HG03432 (cell line): ENCODE results near the gene SECISBP2L.
A peak's percentile ranks its signal among the peaks of the same experiment; 100 is the strongest.

Source experiments
- ATAC-seq: cut with Tn5 transposase; IDR thresholded peaks from one replicate; pipeline ENCODE4 v1.9.1; 2021; ENCODE audit warnings: mild to moderate bottlenecking, moderate library complexity; ENCODE audit not compliant: unreplicated experiment

Gene SECISBP2L

DNA sequence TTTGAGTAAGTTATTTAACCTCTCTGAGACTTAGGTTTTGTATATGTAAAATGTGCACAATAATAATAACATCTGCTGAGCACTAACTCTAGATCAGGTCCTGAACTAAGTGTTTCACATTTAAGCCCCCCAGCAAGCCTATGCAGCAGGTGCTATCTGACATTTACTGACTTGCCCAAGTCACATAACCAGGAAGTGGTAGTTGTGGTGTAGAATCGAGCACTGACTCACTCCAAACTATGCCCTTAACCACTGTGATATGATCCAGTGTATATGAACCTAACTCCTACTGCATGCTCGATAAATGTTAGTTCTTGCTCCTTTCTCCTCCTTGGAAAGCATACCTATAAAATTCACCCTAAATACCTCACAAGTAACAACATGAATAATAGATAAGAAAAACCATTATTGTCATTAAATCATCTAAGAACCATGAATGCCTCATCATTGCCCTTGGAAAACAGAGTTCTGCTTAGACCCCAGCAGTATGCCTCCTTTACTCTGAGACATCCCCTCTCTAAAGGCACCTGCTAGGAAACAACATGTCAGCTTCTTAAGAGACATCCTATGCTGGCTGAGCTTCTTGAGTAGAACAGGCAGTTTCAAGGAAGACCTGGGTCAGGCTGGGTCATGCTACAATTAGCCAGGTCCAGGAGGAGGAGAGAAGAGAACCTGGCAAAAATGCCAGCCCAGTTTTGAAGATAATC, 79.5 kb downstream of the SECISBP2L start:
- ATAC-seq = peak; percentile 77

DNA sequence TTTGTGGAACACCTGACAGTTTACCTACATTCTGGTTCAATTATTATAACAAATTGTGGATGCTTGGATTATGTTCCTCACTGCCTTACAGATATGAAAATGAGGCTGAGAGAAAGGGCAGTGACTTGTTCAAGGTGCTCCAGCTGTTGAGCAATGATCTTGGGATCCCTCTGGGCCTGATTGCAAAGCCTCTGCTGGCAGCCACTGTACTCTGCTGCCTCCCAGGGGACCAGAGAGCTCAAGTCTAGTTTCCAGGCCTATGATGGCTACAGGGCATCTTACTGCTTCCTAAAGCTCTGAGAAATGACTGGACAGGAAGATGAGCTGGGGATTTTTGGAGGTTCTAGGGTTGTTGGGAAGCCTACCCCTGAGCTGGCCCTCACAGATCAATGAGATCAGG, 80.3 kb downstream of the SECISBP2L start:
- ATAC-seq = peak; percentile 72

DNA sequence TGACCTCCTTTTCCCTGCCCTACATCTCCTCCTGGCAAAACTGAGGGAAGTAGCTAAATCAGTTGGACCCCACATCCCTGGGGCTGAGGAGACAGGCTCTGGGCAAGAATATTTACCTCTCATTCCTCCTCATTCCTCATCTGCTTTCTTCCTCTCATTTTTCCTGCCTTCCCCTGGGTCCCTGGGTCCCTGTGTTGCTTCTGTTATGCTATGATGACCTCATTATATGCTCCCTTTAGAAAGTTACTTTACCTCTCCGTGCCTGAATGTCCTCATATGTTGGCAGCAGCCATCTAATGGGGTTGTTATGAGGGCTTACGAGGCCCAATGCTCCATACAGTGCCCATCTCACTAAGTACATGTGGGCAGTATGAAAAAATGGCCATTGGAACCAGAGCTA, 81.3 kb downstream of the SECISBP2L start:
- ATAC-seq = no peak

DNA sequence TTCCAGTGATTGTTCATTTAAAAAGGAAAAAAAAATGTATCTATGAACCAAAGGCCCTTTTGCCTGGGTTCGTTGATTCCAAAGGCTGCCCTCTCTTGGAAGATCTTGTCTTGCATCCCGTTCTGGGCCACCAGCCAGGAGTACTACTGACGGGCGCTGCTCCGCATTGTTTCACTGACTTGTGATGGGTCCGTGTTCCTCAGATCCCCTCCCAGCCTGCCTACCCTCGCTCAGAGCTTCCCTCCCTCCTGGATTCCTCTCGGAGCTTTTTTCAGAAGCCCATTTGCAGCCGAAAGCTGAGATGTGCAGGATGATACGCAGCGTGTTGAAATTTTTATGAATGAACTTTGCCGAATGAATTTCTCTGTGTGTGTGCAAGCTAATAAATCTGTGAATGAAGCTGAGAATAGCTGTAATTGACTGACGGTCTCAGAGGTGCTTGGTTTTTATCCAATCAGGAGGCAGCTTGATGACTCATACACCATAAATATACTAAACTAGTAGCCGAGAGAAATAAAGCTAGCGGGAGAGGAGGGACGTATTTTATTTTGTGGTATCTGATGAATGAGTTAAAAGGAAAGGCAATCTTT, 82.6 kb downstream of the SECISBP2L start, which contains the start of gene SHC4:
TSS of gene SHC4 (minus strand) at position 396 of the 590 bp plus-strand sequence. CDS start 904 bp downstream, outside the sequence.
- ATAC-seq = peak; percentile 44

DNA sequence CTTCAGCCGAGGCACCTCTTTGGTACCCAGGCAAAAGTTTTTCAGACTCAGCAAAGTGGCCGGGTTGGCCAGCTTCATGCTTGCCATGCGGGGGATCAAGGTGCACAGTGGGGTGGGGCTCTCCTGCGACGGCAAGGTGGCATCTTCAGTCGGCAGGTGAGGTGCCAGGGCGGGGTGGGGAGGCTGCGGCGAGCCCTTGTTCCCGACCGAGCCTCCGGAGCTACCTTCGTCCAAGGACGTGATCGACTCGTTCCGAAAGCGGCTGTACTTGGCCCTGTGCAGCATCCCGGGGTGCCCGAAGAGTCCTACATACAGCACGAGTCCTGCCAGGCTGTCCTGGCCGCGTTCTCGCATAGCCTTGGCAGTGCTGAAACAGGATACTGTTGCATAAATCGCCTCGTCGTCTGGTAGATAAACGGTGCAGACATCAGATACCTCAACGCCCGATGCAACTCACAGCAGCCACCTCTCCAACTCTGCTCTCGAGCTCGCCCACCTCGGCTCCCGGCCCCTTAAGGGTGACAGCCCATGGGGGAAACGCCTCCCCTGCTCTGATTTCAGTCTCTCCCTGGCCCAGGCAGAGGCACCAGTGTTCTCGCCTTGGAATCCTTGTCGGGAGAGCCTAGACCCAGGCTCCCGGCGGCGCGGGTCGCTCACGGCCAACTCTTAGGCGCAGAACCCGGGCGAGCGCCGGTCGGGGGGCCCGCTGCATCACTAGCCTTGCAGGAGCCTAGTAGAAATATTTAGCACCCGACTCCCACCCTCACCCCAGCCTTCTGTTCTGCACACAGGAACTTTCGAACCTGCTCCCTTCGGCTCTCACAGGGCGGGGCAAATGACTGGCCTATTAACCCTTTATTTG, 83.4 kb downstream of the SECISBP2L start:
- no peak for ATAC-seq

DNA sequence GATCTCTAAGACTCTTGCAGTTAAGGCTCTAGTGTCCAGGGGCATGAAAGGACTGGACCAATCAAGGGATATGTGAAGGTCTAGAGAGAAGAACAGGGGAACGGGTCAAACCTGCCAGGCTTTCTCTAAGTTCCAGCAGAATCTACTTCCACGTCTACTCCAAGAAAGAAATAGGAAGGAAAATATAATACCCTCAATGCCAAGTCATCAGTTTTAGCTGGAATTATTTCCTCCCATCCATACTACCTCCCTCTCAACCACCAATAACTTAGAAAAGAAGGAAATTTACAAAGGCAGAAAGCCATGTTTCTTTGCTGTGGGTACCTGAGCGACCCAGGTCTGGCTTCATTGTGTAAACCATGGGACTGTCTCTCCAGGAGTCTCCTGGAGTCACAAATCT, 90.3 kb downstream of the SECISBP2L start:
- ATAC-seq = no peak

DNA sequence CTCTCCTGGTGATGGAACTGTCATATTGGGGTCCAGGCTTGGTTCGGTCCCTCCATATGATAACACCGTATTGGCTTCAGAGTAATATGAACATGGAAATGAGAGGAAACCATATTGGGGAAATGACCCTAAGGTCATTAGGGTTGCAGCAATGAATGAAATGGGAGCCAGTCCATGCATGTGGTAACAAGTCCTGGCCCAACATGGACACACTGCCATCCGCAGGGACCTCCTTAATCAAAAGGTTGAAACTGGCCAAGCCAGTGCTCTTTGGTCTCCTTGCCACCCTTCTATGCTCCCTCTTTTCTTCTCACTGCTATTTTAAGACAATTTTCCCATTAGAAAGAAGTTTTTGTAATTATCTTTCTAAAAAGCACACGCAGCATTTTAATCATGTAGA, 90.9 kb downstream of the SECISBP2L start:
- ATAC-seq = no peak

DNA sequence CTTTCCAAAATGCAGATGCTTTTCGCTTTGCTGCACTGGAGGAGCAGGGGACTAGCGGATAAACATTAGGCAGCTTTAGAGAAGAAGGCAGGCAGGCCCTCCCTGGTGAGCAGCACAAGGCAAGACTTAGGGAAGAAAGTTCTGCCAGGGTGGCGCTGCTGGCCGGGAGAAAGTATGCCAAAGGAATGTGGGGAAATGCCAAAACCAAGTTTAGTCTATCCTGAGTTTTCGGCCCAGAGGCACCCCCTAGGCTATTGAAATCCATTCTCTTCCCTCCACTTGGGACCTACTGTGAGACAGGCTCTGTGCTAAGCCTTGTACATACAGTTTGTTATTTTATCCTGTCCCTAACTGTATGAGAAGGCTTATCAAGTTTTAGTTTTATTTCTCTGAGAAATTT, 91.7 kb downstream of the SECISBP2L start:
- ATAC-seq = no peak

DNA sequence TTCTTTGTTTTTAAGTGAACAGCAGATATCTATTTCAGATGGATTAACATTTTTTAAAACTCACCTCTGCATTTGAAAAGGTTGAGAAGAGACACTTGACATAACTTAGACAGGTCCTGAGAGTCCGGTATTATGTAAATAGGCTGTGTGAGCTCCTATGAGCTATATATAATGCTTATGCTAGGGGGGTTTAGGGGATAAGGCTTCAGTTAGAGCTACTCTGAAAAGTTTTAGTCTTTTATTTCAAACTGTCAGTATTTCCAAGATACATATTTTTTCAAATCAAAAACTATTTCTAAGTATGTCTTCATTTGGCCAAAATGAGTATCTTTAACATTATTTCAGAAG, 99.4 kb downstream of the SECISBP2L start:
- no peak for ATAC-seq

DNA sequence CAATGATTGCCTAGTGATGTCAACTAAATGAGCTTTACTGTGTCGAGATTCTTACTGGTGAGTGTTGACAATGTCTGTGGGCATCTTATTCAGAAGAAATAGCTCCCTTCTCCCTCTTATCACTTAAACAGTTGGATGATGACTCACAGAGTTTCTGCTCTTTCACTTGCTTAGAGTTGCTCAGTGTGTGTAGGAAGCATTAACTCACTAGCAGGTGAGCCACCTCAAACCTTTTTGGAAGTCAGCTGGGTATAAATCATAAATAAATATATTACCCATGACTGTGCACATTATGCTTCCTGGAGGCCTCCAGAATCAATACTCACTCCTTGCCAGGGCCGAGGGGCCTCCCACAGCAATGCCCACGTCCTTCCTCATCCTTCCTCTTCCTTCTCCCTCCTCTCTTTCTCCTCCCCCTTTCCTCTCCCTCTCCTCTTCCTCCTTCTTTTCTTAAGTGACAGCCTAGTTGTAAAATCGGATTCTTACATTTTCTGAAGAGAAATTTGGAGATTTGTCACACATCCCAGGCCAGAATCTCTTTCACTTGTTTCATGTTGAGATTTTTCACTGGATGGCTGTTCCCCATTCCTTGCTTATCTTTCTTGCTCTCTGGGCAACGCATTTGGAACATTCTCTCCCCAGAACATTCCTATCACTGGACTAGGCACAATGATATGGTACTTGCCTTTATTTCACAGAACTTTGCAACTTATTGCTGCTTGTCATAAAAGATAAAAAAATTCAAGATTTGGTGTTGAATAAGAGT, 100.0 kb downstream of the SECISBP2L start:
- peak; percentile 61 for ATAC-seq

DNA sequence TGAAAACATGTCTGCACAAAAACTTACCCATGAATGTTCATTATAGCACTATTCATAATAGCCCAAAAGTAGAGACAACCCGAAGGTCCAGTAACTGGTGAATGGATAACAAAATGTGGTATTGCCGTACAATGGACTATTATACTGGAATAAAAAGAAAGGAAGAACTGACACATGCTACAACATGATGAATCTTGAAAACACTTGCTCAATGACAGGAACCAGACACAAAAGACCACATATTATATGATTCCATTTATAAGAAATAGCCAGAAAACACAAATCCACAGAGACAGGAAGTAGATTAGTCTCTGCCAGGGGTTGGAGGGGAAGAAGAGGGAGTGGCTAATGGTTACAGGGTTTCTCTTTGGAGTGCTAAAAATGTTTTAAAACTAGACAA, 100.9 kb downstream of the SECISBP2L start:
- ATAC-seq = no peak

DNA sequence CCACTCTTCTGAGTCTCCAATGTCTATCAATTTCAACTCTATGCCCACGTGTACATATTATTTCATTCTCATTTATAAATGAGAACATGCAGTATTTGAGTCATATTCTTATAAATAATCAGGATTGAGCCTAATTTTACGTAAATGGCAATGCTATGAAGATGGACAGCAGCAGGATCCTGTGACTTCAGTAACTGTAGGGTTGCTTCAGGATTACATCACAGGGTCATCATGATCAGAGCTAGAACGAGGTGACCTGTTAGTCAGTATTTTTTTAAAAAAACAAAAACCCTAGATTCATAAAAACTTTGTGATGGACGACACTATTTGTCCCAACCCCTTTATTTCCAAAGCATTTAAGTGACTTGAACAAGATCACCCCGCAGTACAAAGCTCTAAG, 104.3 kb downstream of the SECISBP2L start:
- ATAC-seq = no peak

DNA sequence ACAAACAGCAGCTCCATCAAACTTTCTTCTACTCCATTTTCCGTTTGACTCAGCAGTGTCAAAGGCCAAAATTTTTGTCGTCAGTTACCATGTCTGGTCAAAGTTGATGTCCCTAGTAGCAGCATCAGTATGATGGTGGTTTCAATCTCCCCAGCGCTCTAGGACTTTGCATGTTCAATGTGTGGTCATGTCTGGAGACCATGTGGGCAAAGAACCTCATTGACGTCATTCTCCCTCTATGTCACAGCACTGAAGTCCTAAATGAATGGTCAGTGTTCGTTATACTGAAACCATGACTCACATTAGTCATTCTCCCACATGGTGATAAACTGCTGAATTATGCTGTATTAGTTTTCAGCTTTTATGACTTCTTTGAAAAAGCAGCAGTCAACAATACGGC, 105.7 kb downstream of the SECISBP2L start:
- ATAC-seq = peak; percentile 95

DNA sequence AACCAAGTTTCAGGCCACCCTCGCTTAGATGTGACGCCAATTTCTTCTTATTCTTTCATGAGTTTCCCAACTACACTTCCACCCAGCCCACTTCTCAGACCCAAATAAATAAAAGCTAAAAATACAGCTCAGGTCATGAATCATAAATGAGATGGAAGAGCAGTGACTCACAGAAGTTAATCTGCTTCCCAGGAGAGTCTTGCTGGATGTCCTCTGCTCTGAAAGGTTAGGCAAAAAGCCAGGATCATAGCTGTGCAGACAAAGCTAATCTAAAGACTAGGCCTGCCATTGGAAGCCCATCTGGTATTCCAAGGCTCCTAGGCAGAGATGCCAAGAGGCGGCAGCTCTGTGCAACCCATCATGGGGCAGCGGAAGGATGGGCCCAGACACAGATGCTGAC, 106.6 kb downstream of the SECISBP2L start:
- no peak for ATAC-seq
